Left forelimb (tissue), 1 donor: Measurements from ENCODE around the gene DNAJC21.
"Not testable (repeated sequence)": the region's sequence is repeated elsewhere in the genome, so short reads cannot be mapped to it uniquely, and the experiment has no call there.

Source experiments
- DNase-seq: peaks from one replicate; pipeline ENCODE4 v3.0.0-alpha.2; 2018; ENCODE audit warnings: low spot score

Gene DNAJC21

DNA sequence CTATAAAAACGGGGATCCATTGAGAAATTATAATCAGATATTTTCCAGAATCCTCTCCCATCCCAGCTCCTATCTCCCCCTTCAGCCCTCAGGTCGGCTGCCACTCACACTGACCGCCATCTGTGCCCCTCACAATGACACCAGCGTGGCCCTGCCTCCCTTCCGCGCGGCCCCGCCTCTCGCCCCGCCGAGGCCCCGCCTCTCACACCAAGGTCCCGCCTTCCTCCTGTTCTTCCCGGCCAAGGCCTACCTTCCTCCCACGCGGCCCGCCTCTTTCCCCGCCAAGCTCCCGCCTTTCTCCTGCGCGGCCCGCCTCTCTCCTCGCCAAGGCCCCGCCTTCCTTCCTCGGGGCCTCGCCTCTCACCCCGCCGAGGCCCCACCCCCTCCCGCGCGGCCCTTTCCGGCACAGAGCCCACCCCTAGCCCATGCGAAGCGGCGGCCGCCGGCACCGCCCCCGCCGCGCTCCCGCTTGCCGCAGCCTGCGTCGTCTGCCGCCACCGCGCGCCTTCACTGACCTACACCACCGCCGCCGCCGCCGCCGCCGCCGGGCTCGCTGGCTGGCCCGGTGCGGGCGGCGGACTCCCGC, at the start of gene DNAJC21:
DNAJC21 (plus strand) TSS at position 426 of the 586 bp plus-strand sequence. CDS start 261 bp downstream, outside the sequence.
- DNase-seq = peak; percentile 98

DNA sequence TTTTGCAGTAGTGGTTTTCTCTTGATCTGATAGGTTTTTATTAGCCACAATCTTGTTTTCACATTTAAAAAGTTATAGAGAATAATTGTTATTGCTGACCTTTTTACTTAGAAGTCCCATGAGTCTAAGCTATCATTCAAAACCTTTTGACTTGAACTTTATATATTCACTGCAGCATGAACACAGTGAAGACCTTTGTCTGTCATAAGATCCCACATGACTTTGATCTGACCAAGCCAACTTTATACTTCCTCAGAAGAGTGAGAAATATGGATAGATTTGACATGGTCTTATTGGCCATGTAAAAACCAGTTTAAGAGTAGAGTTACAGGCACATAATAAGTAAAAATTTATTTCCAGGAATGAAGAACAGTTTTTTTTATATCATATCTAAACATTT, 48.1 kb upstream of the DNAJC21 start:
- DNase-seq = no peak

DNA sequence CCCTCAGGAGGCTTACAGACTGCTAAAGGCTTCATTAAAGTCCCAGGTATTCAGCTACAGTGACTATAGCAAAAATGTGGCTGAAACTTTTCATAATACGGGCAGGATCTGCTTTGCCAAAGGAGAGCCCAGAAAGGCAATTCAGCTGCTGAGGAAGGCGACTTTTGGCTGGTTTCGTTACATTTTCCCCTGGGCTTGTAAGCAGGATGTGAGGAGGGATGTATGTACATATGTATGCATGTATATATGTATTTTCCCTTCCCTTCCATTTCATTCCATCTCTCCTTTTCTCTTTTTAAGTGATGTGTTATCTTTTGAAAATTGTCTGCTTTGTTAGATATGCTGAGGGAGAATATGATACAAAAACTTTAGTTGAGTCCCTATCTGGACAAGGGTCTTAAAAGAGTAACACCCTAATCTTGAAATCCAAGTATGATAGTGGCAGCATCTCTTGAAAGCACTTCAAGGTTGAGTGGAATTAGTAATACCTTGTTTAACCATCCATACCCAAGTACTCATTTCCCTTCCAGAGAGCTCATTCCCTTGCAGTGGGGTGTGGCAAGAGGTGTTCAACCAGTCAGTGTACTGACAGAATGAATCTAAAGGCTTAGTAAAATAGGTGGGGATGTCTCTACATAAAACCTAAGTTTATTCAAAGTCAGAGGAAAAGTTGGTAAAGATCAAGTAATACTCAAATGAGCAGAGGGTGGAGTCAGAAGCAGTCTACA, 42.8 kb upstream of the DNAJC21 start:
- DNase-seq = no peak

DNA sequence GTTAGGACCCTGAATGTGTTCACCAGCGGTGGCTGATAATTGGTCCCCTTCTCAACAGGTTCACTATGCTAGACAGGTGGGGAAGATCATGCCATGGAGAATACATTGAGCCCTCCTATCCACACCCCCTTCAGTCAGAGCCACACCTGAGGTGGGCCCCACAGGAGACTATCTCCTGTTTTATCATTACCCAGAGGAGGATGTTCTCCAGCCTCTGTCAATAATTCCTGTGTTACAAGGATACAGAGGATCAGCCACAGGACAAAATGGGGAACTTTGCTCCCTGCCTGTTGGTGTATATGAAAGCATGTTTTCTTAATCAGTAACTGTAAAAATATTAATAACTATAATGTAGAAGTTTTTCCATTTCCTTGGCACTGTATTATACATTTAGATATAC, 40.0 kb upstream of the DNAJC21 start:
- DNase-seq = no peak

DNA sequence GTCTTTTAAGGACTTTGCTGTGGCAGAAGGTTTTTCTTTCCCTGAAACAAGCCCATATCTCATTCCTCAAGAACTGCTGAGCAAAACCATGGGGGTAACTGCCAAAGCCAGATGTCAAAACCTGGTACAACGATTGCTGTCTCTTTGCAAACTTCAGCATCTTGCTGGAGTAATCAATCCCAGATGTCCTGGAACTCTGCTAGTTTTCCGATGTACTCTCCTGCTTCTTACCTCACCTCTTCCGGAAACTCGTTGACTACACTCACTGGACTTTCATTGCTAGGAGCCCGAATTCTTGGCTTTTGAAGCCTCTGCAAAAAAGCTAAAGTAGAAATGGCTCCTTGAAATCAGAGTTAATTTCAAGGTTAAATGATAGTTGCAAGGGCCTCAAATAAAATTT, 37.4 kb upstream of the DNAJC21 start:
- DNase-seq = no peak

DNA sequence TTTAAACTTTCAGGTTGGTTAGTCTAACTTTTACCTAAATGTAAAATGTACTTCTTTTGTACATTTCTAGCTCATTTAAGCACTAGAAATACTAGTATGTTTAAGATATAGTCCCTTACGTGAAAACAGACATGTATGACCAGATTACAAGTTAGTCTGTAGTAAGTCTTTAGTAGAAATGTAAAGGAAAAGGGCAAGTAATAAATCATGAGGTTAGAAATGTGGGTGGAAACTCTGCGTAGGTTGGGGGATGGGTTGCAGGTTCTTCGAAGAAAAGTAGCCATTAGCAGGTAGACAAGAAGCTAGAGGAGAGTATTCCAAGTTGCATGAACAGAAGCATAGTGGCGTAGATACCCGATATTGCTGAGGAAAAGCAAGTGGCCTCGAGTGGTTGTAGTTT, 36.9 kb upstream of the DNAJC21 start:
- DNase-seq = no peak

DNA sequence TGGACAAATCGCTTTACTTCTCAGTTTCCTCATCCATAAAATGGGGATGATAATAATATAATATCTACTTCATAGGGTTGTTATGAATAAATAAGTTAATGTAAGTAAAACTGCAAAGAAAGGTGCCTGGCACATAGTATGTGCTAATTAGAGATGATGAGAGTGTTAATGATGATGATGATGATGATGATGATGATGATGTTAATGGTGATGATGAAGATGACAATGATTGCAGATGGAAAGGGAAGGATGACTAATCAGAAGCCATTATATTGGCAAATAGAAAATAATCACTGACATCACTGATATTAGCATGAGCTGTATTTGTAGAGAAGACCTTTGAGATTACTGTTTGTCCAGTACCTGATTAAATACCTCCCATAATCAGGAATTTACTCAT, 34.6 kb upstream of the DNAJC21 start:
- DNase-seq = no peak

DNA sequence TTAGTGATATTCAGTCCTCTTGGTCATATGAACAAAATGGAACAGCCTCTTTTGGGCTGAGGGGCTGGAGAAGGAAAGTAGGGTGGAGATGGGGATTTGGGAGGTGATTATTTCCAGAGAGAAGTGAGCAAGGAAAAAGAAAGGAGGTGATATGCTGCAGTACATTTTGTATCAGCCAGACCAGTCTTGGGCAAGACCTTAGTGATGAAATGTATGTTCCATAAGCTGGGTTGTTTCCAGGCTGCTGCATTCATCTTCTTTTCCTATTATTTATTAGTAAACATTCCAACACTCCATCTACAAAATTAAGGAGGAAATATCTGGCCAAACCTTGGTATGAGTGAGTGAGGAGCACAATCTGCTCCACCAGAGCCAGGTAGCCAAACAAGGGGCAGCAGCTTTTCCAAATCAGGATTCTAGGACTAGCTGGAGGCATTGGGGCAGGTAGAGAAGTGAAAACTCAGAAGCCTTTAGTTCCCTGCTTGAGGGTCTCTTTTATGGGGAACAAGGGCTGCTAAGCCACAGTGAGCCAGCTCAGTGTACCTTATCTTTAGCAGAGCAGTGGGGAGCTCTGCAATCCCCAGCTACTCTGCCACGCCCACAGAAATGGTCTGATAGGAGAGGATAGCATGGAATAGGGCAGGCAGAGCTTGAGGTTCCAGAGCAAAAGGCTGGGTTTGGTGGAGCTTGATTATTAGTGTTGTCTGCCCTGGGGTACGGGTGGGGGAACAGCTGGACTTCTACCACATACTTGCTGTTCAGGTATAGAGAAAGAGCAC, 33.5 kb upstream of the DNAJC21 start:
- no peak for DNase-seq

DNA sequence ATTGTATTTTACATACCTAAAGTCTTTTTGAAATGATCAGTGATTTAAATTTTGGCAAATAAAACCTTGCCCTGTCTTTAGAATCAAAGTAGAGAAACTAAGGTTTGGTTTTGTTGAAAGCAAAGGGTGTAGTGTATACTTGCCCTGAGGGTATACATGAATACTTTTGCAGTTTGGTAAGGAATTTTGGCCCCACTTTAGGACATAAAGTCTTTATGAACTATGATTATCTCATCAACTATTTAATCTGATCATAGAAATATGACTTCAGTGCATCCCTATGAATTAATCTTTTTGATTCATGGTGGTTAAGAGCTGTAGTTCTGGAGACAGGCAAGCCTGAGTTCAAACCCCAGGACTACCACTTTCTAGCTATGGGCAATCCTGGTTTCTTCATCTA, 31.7 kb upstream of the DNAJC21 start:
- DNase-seq = no peak

DNA sequence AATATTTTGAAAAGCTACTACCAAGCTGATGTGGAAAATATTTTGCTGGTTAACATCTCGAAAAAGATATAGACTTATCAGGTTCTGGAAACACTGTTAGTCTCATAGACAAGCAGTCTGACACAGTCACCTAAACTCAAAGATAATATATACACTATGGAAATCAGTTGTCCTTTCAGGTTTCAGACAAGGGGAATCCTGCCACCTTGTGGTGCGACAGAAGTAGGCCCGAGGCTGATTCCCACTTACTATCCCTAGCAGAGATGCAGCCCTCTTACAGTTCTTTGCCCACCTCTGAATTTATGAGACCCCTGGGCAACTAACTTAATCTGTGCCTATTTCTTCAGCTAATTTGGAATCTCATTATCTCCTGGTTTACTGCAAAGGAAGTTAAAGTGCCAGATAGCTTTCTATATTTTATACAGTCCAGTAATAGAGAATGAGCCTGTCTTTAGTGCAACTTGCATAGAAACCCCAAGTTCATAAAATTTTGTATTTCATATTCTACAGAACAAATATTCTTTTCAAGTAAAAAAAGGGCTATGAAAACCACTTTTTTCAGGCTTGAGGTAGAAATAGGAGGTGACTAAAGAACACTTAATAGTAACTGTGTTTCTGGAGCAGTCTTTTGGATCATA, 31.0 kb upstream of the DNAJC21 start:
- peak; percentile 68 for DNase-seq

DNA sequence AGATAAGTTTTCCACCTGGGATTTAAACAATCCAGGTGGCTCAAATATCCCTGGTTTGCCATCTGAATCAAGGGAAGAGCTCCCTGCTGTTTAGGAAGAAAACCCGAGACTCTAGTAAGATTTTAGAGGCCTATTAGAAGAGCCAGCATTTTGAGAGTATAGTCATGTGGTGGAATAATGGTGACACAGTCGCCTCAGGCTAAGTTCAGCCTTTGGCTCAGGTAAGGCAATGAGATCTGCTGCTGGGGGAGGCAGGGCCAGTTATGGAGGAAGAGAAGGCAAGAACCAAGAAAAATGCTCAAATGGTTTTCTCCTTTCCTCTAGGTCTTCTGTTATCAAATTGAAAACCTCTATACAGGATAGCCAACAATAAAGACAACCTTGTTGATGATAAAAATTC, 30.3 kb upstream of the DNAJC21 start:
- no peak for DNase-seq

DNA sequence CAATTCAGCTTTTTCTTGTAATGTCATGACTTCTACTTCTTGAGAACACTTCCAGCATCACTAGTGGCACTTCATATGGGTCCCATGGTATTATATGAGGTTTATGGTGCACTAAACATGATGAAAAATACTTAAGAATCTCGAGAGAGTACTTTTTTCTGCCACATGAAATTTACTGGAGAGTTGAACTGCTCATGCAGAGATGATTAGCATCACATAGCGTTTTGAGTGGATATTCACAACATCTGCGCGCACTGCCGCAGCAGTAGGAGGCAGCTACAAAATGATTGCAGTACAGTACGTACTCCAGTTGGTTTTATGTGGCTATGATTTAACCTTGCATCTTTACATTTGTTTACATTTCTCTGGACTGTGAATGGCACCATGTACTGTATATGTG, 28.7 kb upstream of the DNAJC21 start:
- no peak for DNase-seq

DNA sequence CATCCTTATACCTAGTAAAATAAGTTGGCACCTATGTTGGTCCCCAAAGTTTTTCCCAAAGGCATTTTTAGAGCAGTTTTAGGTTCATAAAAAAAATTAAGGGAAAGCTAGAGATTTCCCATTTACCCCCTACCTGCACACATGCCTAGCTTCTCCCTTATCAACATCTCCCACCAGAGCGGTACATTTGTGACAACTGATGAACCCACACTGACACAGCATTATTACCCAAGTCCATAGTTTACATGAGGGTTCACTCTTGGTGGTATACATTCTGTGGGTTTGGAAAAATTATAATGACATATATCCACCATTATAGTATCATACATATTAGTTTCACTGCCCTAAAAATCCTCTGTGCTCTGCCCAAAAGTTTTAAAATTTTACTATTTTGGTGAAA, 26.1 kb upstream of the DNAJC21 start:
- no peak for DNase-seq

DNA sequence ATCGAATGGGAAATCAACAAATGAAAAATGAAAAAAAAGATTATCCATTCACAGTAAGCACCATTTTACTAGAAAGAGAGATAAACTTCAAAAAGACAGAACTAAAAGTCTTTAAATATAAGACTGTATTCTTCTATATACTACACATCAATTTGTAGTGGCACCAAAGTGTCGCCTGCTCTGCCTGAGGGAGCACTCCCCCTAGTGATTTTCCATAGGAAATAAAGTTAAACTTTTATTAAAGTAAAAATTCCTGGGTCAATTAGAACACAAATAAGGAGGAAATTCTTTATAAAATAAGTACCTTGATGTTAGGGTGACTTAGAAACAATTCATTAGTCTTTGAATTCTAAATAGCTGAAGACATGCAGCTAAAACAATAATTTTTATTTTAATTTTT, 23.8 kb upstream of the DNAJC21 start:
- DNase-seq = no peak

DNA sequence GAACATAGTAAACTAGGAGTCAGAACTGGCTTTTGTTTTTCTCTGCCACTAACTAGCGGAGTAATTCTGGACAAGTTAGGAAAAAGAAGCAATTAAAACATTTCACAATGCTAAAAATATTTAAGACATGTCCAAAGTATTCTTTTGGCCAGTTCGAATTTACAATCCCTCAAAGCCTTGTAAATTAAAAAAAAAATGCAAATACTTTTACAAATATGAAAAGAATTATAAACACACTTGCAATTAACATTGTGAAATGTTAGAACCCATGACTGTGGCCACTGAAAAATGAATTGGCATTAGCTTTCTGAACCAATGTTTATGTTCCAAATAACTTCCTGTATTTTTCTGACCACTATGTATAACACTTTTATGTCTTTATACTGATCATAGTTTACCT, 16.3 kb upstream of the DNAJC21 start:
- no peak for DNase-seq

DNA sequence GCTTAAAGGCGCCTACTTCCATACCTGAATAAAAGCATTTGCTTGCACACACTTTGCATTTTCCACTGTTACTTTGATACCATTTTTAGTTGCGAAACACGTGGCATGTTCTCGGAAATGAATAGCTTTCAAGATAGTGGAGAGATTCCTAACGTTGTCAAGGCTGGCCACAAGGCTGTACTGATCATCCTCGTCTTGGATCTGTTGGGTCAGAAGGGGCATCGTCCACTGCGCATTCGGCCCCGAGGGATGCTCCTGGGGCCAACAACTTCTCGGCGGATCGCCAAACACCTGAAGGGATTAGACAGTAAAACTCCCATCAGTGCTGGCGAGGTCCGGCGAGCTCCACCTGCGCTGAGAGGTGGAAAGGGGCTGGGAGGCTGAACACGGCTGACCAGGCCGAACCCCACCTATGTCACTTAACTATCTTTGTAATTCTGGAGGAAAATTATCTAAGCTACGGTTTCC, 14.7 kb upstream of the DNAJC21 start:
- peak; percentile 68 for DNase-seq

DNA sequence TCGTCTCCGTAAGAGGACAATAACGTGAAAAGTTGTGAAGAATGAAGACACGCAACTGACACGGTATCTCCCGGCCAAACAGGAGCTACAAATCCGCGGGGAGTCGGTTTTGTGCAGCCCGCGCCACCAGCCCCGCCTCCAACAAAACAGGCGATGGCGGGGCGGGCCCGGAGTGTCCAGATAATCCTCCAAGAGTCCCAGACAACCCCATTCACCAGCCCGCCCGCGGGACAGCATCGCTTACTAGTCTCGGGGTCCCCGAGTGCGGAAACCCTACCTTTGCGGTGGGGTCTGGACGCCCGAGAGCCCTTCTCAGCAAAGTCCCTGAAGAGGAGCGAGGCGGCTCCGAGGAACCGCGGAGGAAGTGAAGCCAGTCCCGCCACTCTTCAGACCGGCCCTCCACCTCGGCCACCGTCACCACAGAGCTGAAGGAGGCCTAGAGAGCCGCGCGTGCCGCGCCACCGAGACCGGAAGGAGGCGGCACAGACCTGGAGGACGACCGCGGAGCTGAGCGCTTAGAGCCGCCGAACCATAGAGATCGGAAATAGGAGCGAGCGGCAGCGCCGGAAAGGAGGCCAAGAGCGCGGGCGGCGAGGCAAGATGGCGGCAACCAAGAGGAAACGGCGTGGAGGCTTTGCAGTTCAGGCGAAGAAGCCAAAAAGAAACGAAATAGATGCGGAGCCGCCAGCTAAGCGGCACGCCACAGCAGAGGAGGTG, 14.1 kb upstream of the DNAJC21 start, which contains the start of the genes BRIX1 and RAD1:
BRIX1 (plus strand) TSS at position 573 of the 717 bp plus-strand sequence; CDS start at position 601, 28 bp downstream.
RAD1 (minus strand) TSS at position 366 of the 717 bp plus-strand sequence. CDS start 612 bp downstream, outside the sequence.
- DNase-seq = peak; percentile 98

DNA sequence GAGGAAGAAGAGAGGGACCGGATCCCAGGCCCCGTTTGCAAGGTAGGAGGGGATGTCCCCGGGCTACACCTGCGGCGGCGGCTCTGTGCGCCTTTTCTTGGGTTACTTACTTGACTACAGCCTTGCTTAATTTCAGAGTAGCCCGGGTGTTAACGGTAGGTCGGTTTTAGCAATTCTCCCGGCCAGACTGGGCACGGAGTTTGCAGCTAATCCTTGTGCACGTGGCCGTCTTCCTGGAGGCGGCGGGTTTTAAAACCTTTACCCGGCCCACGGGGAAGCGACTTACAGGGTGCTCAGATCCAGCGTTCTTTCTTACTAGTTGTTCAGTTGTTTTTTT, 13.5 kb upstream of the DNAJC21 start:
- DNase-seq = no peak

DNA sequence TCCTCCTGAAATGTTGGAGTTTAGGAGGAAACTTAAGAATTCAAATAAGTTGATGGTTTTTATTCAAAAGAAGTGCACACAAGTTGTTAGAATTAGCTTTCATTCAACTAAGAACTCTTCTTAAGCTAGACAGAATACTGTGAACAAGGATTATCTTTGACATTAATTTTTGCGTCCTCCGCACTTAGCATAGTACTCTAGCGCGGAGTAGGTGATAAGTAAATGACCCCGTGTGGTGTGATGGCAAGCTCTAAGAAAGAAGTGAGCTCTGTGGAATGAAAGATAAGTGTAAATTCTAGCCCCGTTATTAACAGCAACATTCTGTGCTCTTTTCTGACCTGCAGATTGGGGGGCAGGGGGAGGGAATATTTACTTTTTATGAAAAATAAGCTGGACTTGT, 12.8 kb upstream of the DNAJC21 start:
- DNase-seq = no peak

DNA sequence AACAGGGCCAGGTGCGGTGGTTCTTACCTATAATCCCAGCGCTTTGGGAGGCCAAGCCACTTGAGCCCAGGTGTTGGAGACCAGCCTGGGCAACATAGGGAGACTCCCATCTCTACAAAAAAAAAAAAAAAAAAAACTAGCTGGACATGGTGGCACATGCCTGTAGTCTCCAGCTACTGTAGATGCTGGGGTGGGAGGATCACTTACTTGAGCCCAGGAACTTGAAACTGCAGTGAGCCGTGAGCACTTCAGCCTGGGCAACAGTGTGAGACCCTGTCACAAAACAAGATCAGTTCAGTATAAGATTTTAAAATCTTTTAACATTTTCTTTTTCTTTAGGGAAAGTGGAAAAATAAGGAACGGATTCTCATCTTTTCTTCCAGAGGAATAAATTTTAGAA, 11.3 kb upstream of the DNAJC21 start:
- no peak for DNase-seq

DNA sequence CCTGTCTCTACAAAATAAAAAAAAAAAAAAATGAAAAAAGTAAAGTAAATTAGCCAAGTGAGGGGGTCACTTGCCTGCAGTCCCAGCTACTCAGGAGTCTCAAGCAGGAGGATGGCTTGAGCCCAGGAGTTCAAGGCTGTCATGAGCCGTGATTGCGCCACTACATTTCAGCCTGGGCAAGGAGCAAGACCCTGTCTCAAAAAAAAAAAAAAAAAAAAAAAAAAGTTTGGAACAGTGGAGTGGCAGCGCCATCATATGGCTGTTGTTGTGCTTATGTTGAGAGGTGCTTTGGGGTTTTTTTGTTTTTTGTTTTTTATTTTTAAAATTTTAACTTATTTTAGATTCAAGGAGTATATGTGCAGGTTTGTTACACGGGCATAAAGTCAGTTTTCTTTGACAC, 10.3 kb upstream of the DNAJC21 start:
- no peak for DNase-seq

DNA sequence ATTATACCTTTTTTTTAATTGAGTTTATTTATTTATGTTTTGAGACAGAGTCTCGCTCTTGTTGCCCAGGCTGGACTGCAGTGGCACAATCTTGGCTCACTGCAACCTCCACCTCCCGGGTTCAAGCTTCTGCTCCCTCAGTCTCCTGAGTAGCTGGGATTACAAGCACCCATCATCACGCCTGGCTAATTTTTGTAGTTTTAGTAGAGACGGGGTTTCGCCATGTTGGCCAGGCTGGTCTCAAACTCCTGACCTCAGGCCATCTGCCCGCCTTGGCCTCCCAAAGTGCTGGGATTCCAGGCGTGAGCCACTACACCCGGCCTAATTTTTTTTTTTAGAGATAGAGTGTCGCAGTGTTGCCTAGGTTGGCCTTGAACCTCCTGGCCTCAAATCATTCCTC, 6.1 kb upstream of the DNAJC21 start:
- DNase-seq = not testable (repeated sequence)
